HepG2 (cell line): Measurements from ENCODE around the gene IGLON5. TPM values are rescaled to one million over a fixed set of nuclear protein-coding genes. Genes with fewer than 3 reads are reported as not detected.

ENCODE experiments used
- AGO2 ChIP-seq: fragments of 200-400 bp; formaldehyde crosslinking; optimal IDR thresholded peaks from 2 replicates; pipeline ENCODE3; 2017; ENCODE audit warnings: mild to moderate bottlenecking, low read depth, low read length, moderate library complexity
- CENPX ChIP-seq: sonication (generic); formaldehyde crosslinking; IDR thresholded peaks from 2 replicates; pipeline ENCODE4 v1.9.0; 2021; ENCODE audit warnings: mild to moderate bottlenecking, missing genetic modification reagents, moderate library complexity
- FOXK1 ChIP-seq: sonication (generic); formaldehyde crosslinking; IDR thresholded peaks from 2 replicates; pipeline ENCODE4 v1.4.0; 2020; ENCODE audit warnings: low read depth, missing genetic modification reagents, borderline replicate concordance
- GMEB2 ChIP-seq: IDR thresholded peaks from 2 replicates; pipeline ENCODE4 v1.6.1; 2016; ENCODE audit warnings: missing biosample characterization, missing genetic modification reagents, low read depth
- HOMEZ ChIP-seq: IDR thresholded peaks from 2 replicates; pipeline ENCODE4 v1.6.1; 2016; ENCODE audit warnings: low read depth
- MAF1 ChIP-seq: sonication (generic); formaldehyde crosslinking; IDR thresholded peaks from 2 replicates; pipeline ENCODE4 v1.5.0; 2020; ENCODE audit warnings: missing genetic modification reagents, borderline replicate concordance
- MEIS1 ChIP-seq: sonication (generic); formaldehyde crosslinking; IDR thresholded peaks from 2 replicates; pipeline ENCODE4 v1.9.0; 2021; ENCODE audit warnings: mild to moderate bottlenecking, missing genetic modification reagents, moderate library complexity, borderline replicate concordance
- MIER3 ChIP-seq: IDR thresholded peaks from 2 replicates; pipeline ENCODE4 v1.6.1; 2016; ENCODE audit warnings: missing compliant biosample characterization, borderline replicate concordance
- NFRKB ChIP-seq: fragments of 450-650 bp; IDR thresholded peaks from 2 replicates; pipeline ENCODE4 v1.6.1; 2017
- SRY ChIP-seq: sonication (generic); formaldehyde crosslinking; IDR thresholded peaks from 2 replicates; pipeline ENCODE4 v1.8.0; 2022; ENCODE audit warnings: mild to moderate bottlenecking, missing genetic modification reagents
- TFDP1 ChIP-seq: IDR thresholded peaks from 2 replicates; pipeline ENCODE4 v1.6.1; 2016; ENCODE audit warnings: missing compliant biosample characterization, missing genetic modification reagents, borderline replicate concordance
- TOPORS ChIP-seq: sonication (generic); formaldehyde crosslinking; IDR thresholded peaks from 2 replicates; pipeline ENCODE4 v1.8.0; 2023; ENCODE audit warnings: mild to moderate bottlenecking, missing genetic modification reagents
- ZBTB38 ChIP-seq: sonication (generic); formaldehyde crosslinking; IDR thresholded peaks from 2 replicates; pipeline ENCODE4 v1.5.1; 2020; ENCODE audit warnings: mild to moderate bottlenecking, missing genetic modification reagents
- ZNF282 ChIP-seq: fragments of 450-650 bp; IDR thresholded peaks from 2 replicates; pipeline ENCODE4 v1.6.1; 2018; ENCODE audit not compliant: partially characterized antibody
- ZNF510 ChIP-seq: sonication (generic); formaldehyde crosslinking; IDR thresholded peaks from 2 replicates; pipeline ENCODE4 v1.4.0; 2020; ENCODE audit warnings: low read depth, mild to moderate bottlenecking, missing genetic modification reagents
- ZNF629 ChIP-seq: sonication (generic); formaldehyde crosslinking; conservative IDR thresholded peaks from 2 replicates; pipeline ENCODE4 v1.5.0; 2020; ENCODE audit warnings: missing genetic modification reagents
- ZNF75D ChIP-seq: sonication (generic); formaldehyde crosslinking; IDR thresholded peaks from 2 replicates; pipeline ENCODE4 v1.8.1; 2023; ENCODE audit warnings: missing genetic modification reagents, mild to moderate bottlenecking, borderline replicate concordance
- ZNF782 ChIP-seq: sonication (generic); formaldehyde crosslinking; IDR thresholded peaks from 2 replicates; pipeline ENCODE4 v1.4.0; 2020; ENCODE audit warnings: missing genetic modification reagents, mild to moderate bottlenecking, borderline replicate concordance
- polyA plus RNA-seq, 8 experiments: library from polyadenylated mRNA; depleted of rRNA in 3 of 8; stranded (reverse) in 7 of 8; unstranded in 1 of 8; fragments of >200 nt; fragmentation: Illumina TruSeq in 4 of 8; extraction: Trizol in 4 of 8; gene quantifications; 2 replicates each; pipeline versions ENCODE4 v1.2.1 to v1.2.3, GENCODE V29; 2011 to 2016; ENCODE audit warnings: low read depth in 4 of 8, missing spikeins in 1 of 8, mixed read lengths in 1 of 8; ENCODE audit not compliant: insufficient read depth in 1 of 8
- total RNA-seq, 5 experiments: library from RNA; depleted of rRNA; stranded (reverse); fragments of >200 nt; fragmentation: Illumina TruSeq; extraction: Trizol; gene quantifications; 2 replicates each; pipeline ENCODE4 v1.2.3, GENCODE V29; 2016; ENCODE audit warnings: low read depth in 1 of 5
- TF ChIP-seq, protein P1 (sequence below), 2 experiments: sonication (generic) in 1 of 2; formaldehyde crosslinking in 1 of 2; IDR thresholded peaks; 2 replicates each; pipeline versions ENCODE4 v1.4.0 to v1.6.1; 2018 to 2020; ENCODE audit warnings: missing genetic modification reagents in 2 of 2, borderline replicate concordance in 1 of 2, low read depth in 1 of 2, mild to moderate bottlenecking in 1 of 2, missing biosample characterization in 1 of 2
- TF ChIP-seq, protein P2 (sequence below): sonication (generic); formaldehyde crosslinking; IDR thresholded peaks from 2 replicates; pipeline ENCODE4 v1.9.0; 2021; ENCODE audit warnings: missing genetic modification reagents, mild to moderate bottlenecking, borderline replicate concordance

Gene IGLON5
- total and polyA plus RNA-seq, 2 of the 13 experiments (the other 11 are each of a cell fraction or from before 2014, with no cell fraction given), result 0.04 to 5.7 TPM

DNA sequence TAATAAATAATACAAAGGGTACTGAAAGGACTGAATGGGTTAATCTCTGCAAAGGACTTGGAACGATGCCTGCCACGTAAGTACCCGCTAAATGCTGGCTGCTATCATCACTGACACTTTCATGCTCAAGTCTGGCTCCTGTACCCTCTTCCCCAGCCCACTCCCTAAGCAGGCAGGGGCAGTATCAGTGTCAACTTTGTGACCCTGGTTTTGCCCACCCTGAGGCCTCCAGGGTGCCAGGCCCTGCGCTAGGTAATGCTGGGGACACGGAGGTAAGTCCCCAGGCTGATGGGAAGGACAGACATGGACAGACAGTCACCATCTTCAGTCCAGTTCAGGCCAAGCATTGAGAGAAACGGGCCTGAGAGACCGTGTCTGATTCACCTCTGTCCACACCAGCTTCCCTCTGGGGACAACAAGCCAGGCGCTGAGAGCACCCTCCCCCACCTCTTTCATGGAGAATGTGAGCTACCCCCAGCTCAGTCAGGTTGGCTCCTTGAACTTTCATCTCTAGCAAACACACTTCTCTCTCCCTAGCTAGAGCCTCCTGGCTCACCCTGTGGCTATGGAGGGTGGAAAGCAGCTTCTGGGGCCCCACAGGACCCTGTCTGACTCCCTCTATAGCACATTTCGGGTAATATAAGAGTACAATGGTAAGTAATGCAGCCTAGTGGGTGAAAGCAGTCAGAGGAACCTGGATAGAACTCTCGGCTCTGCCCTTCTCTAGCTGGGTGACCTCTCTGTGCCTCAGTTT is 53.9 kb downstream of the IGLON5 start (continued):
- TF ChIP-seq GMEB2 (no peak), AGO2 (peak; percentile 89), SRY (CRISPR knock-in tag) (no peak), ZBTB38 (peak; percentile 28), CENPX (CRISPR knock-in tag) (no peak), MIER3 (CRISPR knock-in tag) (peak; percentile 89; the same call in 1 of the 2 replicates), MAF1 (CRISPR knock-in tag) (no peak), FOXK1 (CRISPR knock-in tag) (peak; percentile 83; the same call in 1 of the 2 replicates), ZNF510 (CRISPR knock-in tag) (no peak), ZNF75D (no peak), MEIS1 (CRISPR knock-in tag) (no peak; the same call in 1 of the 2 replicates), HOMEZ (no peak), ZNF629 (CRISPR knock-in tag) (no peak; the same call in 1 of the 2 replicates), ZNF782 (CRISPR knock-in tag) (no peak), ZNF282 (no peak), TFDP1 (CRISPR knock-in tag) (no peak), NFRKB (no peak; the same call in 1 of the 2 replicates), TOPORS (CRISPR knock-in tag) (no peak)
- TF ChIP-seq, protein P1, sequence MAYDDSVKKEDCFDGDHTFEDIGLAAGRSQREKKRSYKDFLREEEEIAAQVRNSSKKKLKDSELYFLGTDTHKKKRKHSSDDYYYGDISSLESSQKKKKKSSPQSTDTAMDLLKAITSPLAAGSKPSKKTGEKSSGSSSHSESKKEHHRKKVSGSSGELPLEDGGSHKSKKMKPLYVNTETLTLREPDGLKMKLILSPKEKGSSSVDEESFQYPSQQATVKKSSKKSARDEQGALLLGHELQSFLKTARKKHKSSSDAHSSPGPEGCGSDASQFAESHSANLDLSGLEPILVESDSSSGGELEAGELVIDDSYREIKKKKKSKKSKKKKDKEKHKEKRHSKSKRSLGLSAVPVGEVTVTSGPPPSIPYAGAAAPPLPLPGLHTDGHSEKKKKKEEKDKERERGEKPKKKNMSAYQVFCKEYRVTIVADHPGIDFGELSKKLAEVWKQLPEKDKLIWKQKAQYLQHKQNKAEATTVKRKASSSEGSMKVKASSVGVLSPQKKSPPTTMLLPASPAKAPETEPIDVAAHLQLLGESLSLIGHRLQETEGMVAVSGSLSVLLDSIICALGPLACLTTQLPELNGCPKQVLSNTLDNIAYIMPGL (CRISPR knock-in tag; IDR thresholded peaks at IDR 0.05; ENCODE audit: borderline replicate concordance in 1 of 2, low read depth in 1 of 2), result peak in 1 of 2 experiments; percentile 82; a peak in 3 of 4 replicates
- TF ChIP-seq, protein P2, sequence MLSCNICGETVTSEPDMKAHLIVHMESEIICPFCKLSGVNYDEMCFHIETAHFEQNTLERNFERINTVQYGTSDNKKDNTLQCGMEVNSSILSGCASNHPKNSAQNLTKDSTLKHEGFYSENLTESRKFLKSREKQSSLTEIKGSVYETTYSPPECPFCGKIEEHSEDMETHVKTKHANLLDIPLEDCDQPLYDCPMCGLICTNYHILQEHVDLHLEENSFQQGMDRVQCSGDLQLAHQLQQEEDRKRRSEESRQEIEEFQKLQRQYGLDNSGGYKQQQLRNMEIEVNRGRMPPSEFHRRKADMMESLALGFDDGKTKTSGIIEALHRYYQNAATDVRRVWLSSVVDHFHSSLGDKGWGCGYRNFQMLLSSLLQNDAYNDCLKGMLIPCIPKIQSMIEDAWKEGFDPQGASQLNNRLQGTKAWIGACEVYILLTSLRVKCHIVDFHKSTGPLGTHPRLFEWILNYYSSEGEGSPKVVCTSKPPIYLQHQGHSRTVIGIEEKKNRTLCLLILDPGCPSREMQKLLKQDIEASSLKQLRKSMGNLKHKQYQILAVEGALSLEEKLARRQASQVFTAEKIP (CRISPR knock-in tag), result no peak
